Measurements from ENCODE around the gene KRTAP5-6.
A peak's percentile ranks its signal among the peaks of the same experiment; 100 is the strongest.

The KRTAP5-6 gene

GRCh38 chr11:1699771-1700170 lies 2.8 kb downstream of the KRTAP5-6 start:
- TF ChIP-seq, protein P1, sequence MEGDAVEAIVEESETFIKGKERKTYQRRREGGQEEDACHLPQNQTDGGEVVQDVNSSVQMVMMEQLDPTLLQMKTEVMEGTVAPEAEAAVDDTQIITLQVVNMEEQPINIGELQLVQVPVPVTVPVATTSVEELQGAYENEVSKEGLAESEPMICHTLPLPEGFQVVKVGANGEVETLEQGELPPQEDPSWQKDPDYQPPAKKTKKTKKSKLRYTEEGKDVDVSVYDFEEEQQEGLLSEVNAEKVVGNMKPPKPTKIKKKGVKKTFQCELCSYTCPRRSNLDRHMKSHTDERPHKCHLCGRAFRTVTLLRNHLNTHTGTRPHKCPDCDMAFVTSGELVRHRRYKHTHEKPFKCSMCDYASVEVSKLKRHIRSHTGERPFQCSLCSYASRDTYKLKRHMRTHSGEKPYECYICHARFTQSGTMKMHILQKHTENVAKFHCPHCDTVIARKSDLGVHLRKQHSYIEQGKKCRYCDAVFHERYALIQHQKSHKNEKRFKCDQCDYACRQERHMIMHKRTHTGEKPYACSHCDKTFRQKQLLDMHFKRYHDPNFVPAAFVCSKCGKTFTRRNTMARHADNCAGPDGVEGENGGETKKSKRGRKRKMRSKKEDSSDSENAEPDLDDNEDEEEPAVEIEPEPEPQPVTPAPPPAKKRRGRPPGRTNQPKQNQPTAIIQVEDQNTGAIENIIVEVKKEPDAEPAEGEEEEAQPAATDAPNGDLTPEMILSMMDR (conservative IDR thresholded peaks at IDR 0.05; ENCODE audit: low read length): no peak
- TF ChIP-seq EZH2phosphoT487 (IDR thresholded peaks at IDR 0.05; ENCODE audit: borderline replicate concordance): no peak
- Histone ChIP-seq H3K9me3 (ENCODE audit: insufficient read depth, low read depth, low read length) (peaks cover 18% of the 10 kb centered on the region), H2AFZ (ENCODE audit: low read length) (no peak overlapping the region), H3F3A (ENCODE audit: low read depth) (peaks cover 22% of the 10 kb centered on the region), H3K9me2 (replicated peaks; ENCODE audit: low read depth, low read length) (no peaks in the 10 kb centered on the region), H3K27me3 (ENCODE audit: insufficient read depth, low read length, poor library complexity, severe bottlenecking) (no peaks in the 10 kb centered on the region), H3K4me2 (ENCODE audit: low read depth, low read length, poor library complexity, severe bottlenecking) (no peak overlapping the region), H3K4me1 (ENCODE audit: insufficient read depth, low read length, poor library complexity, severe bottlenecking) (peaks cover 46% of the 10 kb centered on the region), H4K20me1 (ENCODE audit: insufficient read depth, low read length, poor library complexity, severe bottlenecking) (no peaks in the 10 kb centered on the region), H3K79me2 (ENCODE audit: insufficient read depth, low read length) (no peaks in the 10 kb centered on the region), H3K9ac (ENCODE audit: low read depth, low read length, poor library complexity, severe bottlenecking) (peak overlapping the region; percentile 74), H3K36me3 (ENCODE audit: insufficient read depth, low read length) (no peaks in the 10 kb centered on the region), H3K4me3 (ENCODE audit: low read length, poor library complexity, severe bottlenecking) (no peak overlapping the region)

- no peaks in the 10 kb centered on the region for H3K9me2 ChIP-seq (replicated peaks; ENCODE audit: low read depth, low read length)
- H3K4me3 ChIP-seq (ENCODE audit: low read length, poor library complexity, severe bottlenecking): peak overlapping the region; percentile 58
- H2AFZ ChIP-seq (ENCODE audit: low read length): no peak overlapping the region
- H3K4me1 ChIP-seq (ENCODE audit: insufficient read depth, low read length, poor library complexity, severe bottlenecking): peaks cover 56% of the 10 kb centered on the region
- no peaks in the 10 kb centered on the region for H3K36me3 ChIP-seq (ENCODE audit: insufficient read depth, low read length)
- H3K27me3 ChIP-seq (ENCODE audit: insufficient read depth, low read length, poor library complexity, severe bottlenecking): no peaks in the 10 kb centered on the region
- H3K4me2 ChIP-seq (ENCODE audit: low read depth, low read length, poor library complexity, severe bottlenecking): peak overlapping the region; percentile 75
- peaks cover 18% of the 10 kb centered on the region for H3K9me3 ChIP-seq (ENCODE audit: insufficient read depth, low read depth, low read length)
- peaks cover 29% of the 10 kb centered on the region for H3F3A ChIP-seq (ENCODE audit: low read depth)
- no peak for TF ChIP-seq EZH2phosphoT487 (IDR thresholded peaks at IDR 0.05; ENCODE audit: borderline replicate concordance)
- TF ChIP-seq, protein P1 (conservative IDR thresholded peaks at IDR 0.05; ENCODE audit: low read length): peak; percentile 69
- H4K20me1 ChIP-seq (ENCODE audit: insufficient read depth, low read length, poor library complexity, severe bottlenecking): no peaks in the 10 kb centered on the region
- H3K9ac ChIP-seq (ENCODE audit: low read depth, low read length, poor library complexity, severe bottlenecking): peak overlapping the region; percentile 74
- H3K79me2 ChIP-seq (ENCODE audit: insufficient read depth, low read length): no peaks in the 10 kb centered on the region
Observed at GRCh38 chr11:1701091-1701807, 4.3 kb downstream of the KRTAP5-6 start.

- Histone ChIP-seq H3K9me2 (replicated peaks; ENCODE audit: low read depth, low read length) (no peaks in the 10 kb centered on the region), H3F3A (ENCODE audit: low read depth) (peaks cover 29% of the 10 kb centered on the region), H3K27me3 (ENCODE audit: insufficient read depth, low read length, poor library complexity, severe bottlenecking) (no peaks in the 10 kb centered on the region), H3K4me1 (ENCODE audit: insufficient read depth, low read length, poor library complexity, severe bottlenecking) (peaks cover 63% of the 10 kb centered on the region), H3K9me3 (ENCODE audit: insufficient read depth, low read depth, low read length) (peaks cover 18% of the 10 kb centered on the region), H3K4me2 (ENCODE audit: low read depth, low read length, poor library complexity, severe bottlenecking) (no peak overlapping the region), H2AFZ (ENCODE audit: low read length) (no peak overlapping the region), H3K36me3 (ENCODE audit: insufficient read depth, low read length) (no peaks in the 10 kb centered on the region), H4K20me1 (ENCODE audit: insufficient read depth, low read length, poor library complexity, severe bottlenecking) (no peaks in the 10 kb centered on the region), H3K9ac (ENCODE audit: low read depth, low read length, poor library complexity, severe bottlenecking) (no peak overlapping the region), H3K79me2 (ENCODE audit: insufficient read depth, low read length) (no peaks in the 10 kb centered on the region), H3K4me3 (ENCODE audit: low read length, poor library complexity, severe bottlenecking) (no peak overlapping the region)
- TF ChIP-seq EZH2phosphoT487 (IDR thresholded peaks at IDR 0.05; ENCODE audit: borderline replicate concordance): no peak
- TF ChIP-seq, protein P1 (conservative IDR thresholded peaks at IDR 0.05; ENCODE audit: low read length): no peak
Observed at GRCh38 chr11:1702506-1702905, 5.5 kb downstream of the KRTAP5-6 start.
